Endothelial cell of umbilical vein (primary cell): ENCODE results near the gene FAM120B. TPM values are rescaled to one million over a fixed set of nuclear protein-coding genes. Genes with fewer than 3 reads are reported as not detected.

Source experiments
- BruUV-seq: library from RNA; stranded (reverse); fragments of 400-500 nt; replicated peaks from 2 replicates; lab custom pipeline; 2021; lab: Mats Ljungman, UMichigan
- CTCF ChIA-PET: fragments of 300-600, 350-600 bp; sonication (Branson Sonifier 250); formaldehyde crosslinking; loops from one replicate; lab custom pipeline; 2021; ENCODE audit warnings: antibody characterized with exemption, inconsistent platforms; lab: Charles Lee
- POLR2A ChIA-PET: fragments of 300-600, 350-600 bp; sonication (Branson Sonifier 250); formaldehyde crosslinking; loops from one replicate; lab custom pipeline; 2021; ENCODE audit warnings: antibody characterized with exemption, inconsistent platforms; lab: Charles Lee
- DNase-seq: peaks from one replicate; pipeline ENCODE4 v3.0.0-alpha.2; 2011; ENCODE audit warnings: low read depth, low spot score
- FAIRE-seq: peaks from 2 replicates; lab custom pipeline; 2011; peaks lifted over from hg19 to GRCh38; lab: Jason Lieb, UNC
- H2AFZ ChIP-seq: 2 replicates; pipeline ENCODE4 v1.6.0; 2012; ENCODE audit warnings: low read depth, low read length, control low read depth, inconsistent platforms
- H3K27ac ChIP-seq: 2 replicates; pipeline ENCODE4 v1.5.1; 2011; ENCODE audit warnings: low read depth, mild to moderate bottlenecking, control low read depth, low read length, moderate library complexity; ENCODE audit not compliant: insufficient read depth
- H3K27me3 ChIP-seq, 2 experiments: 2 replicates each; pipeline versions ENCODE4 v1.6.0 to v1.6.1; 2011; ENCODE audit warnings: low read length in 2 of 2, mixed read lengths in 1 of 2; ENCODE audit not compliant: control insufficient read depth in 2 of 2, insufficient read depth in 2 of 2
- H3K36me3 ChIP-seq, 2 experiments: 2 replicates in 1 of 2; 3 replicates in 1 of 2; pipeline ENCODE4 v1.5.1; 2011; ENCODE audit warnings: low read length in 2 of 2, mild to moderate bottlenecking in 1 of 2, moderate library complexity in 1 of 2; ENCODE audit not compliant: control insufficient read depth in 2 of 2, insufficient read depth in 2 of 2; ENCODE audit errors: extremely low read depth in 1 of 2
- H3K4me1 ChIP-seq: 3 replicates; pipeline ENCODE4 v1.5.1; 2011; ENCODE audit warnings: mild to moderate bottlenecking, low read length; ENCODE audit not compliant: control insufficient read depth, insufficient read depth; ENCODE audit errors: extremely low read depth
- H3K4me2 ChIP-seq: 2 replicates; pipeline ENCODE4 v1.6.1; 2011; ENCODE audit warnings: low read length, control low read depth, mixed read lengths; ENCODE audit not compliant: insufficient read depth
- H3K4me3 ChIP-seq, 3 experiments: fragments of 200-600 bp in 1 of 3; sonication (generic), shearing (Covaris generic) in 1 of 3; replicated peaks in 1 of 3; 2 replicates each; pipeline ENCODE4 v1.5.1; 2011 to 2016; ENCODE audit warnings: control low read depth in 3 of 3, low read length in 3 of 3, mild to moderate bottlenecking in 2 of 3, inconsistent platforms in 1 of 3, low read depth in 1 of 3, moderate library complexity in 1 of 3; ENCODE audit not compliant: insufficient read depth in 1 of 3
- H3K79me2 ChIP-seq: 2 replicates; pipeline ENCODE4 v1.6.0; 2012; ENCODE audit warnings: low read length, inconsistent platforms; ENCODE audit not compliant: control insufficient read depth, insufficient read depth
- H3K9ac ChIP-seq: replicated peaks from 2 replicates; pipeline ENCODE3; 2011; ENCODE audit warnings: low read length, control low read depth; ENCODE audit not compliant: insufficient read depth; ENCODE audit errors: extremely low read depth
- H3K9me1 ChIP-seq: replicated peaks from 3 replicates; pipeline ENCODE4 v1.6.0; 2011; ENCODE audit warnings: mild to moderate bottlenecking, low read length; ENCODE audit not compliant: control insufficient read depth, insufficient read depth; ENCODE audit errors: extremely low read depth
- H3K9me3 ChIP-seq: replicated peaks from 2 replicates; pipeline ENCODE4 v1.5.1; 2012; ENCODE audit warnings: low read length, inconsistent platforms; ENCODE audit not compliant: control insufficient read depth, insufficient read depth
- H4K20me1 ChIP-seq: replicated peaks from 2 replicates; pipeline ENCODE3; 2011; ENCODE audit warnings: mild to moderate bottlenecking, low read length; ENCODE audit not compliant: control insufficient read depth, insufficient read depth; ENCODE audit errors: extremely low read depth
- EZH2 ChIP-seq: IDR thresholded peaks from 2 replicates; pipeline ENCODE4 v1.6.1; 2012; ENCODE audit warnings: borderline replicate concordance, low read depth, mild to moderate bottlenecking, moderate library complexity, low read length, inconsistent platforms; ENCODE audit not compliant: severe bottlenecking
- GATA2 ChIP-seq: IDR thresholded peaks from 2 replicates; pipeline ENCODE4 v1.7.0; 2011; ENCODE audit warnings: low read depth, mild to moderate bottlenecking, moderate library complexity, mixed read lengths, low read length; ENCODE audit not compliant: insufficient read length, insufficient read depth
- POLR2A ChIP-seq: IDR thresholded peaks from 2 replicates; pipeline ENCODE4 v1.6.1; 2012; ENCODE audit warnings: low read depth, mild to moderate bottlenecking, control low read depth, low read length
- dilution Hi-C: fragments of 300-500 bp; cut with MboI; formaldehyde crosslinking; loops from one replicate; pipeline ENCODE4 v1.15.0; 2019; ENCODE audit warnings: low sequenced_read_pairs; ENCODE audit not compliant: extremely low pct_ligation_motif_present
- intact Hi-C: fragments of 100-400 bp; cut with micrococcal nuclease; formaldehyde crosslinking; loops from one replicate; pipeline ENCODE4 v1.10.0; 2022
- polyA plus RNA-seq, 4 experiments: library from polyadenylated mRNA; depleted of rRNA in 3 of 4; stranded (reverse) in 3 of 4; unstranded in 1 of 4; fragments of >200 nt; gene quantifications; 2 replicates each; pipeline versions ENCODE4 v1.2.1 to v1.2.3, GENCODE V29; 2011 to 2012; ENCODE audit warnings: missing spikeins in 1 of 4
- total RNA-seq: library from RNA; stranded (reverse); gene quantifications from 2 replicates; pipeline ENCODE4 v1.2.3, GENCODE V29; 2021

Gene FAM120B
- total and polyA plus RNA-seq, 2 donors (not counting 3 experiments of a cell fraction or from before 2014, with no cell fraction given) = 10.8 to 28.2 TPM

- no peak overlapping the region for H2AFZ ChIP-seq
- H3K27me3 ChIP-seq = no peaks in the 10 kb centered on the region
- TF ChIP-seq POLR2A (no peak), EZH2 (no peak)
- no peaks in the 10 kb centered on the region for H4K20me1 ChIP-seq
- no peak overlapping the region for H3K4me3 ChIP-seq
- H3K4me1 ChIP-seq = no peaks in the 10 kb centered on the region
- H3K79me2 ChIP-seq = no peaks in the 10 kb centered on the region
- intact Hi-C loops (no loop called here), dilution Hi-C loops (no loop called here)
- DNase-seq (no peak), FAIRE-seq (no peak)
- H3K4me2 ChIP-seq = no peak overlapping the region
- BruUV-seq = no TSS peak
- H3K27ac ChIP-seq = no peak overlapping the region
- no peak overlapping the region for H3K9ac ChIP-seq
- CTCF ChIA-PET = interaction anchor here (0.8 kb wide), 1 partner anchor 25 kb away, joined by 3 read pairs; no protein-coding TSS in a partner anchor
- POLR2A ChIA-PET = no interaction called here
- H3K9me1 ChIP-seq = no peaks in the 10 kb centered on the region
- no peaks in the 10 kb centered on the region for H3K36me3 ChIP-seq
- no peaks in the 10 kb centered on the region for H3K9me3 ChIP-seq
Observed at GRCh38 chr6:170444811-170445211, 138.3 kb downstream of the FAM120B start.

GRCh38 chr6:170445487-170445886, 138.9 kb downstream of the FAM120B start:
- TF ChIP-seq POLR2A (no peak), EZH2 (no peak), GATA2 (no peak)
- BruUV-seq = no TSS peak
- DNase-seq (no peak), FAIRE-seq (no peak)
- no peak overlapping the region for H3K27ac ChIP-seq
- ChIA-PET CTCF (no interaction called here), POLR2A (no interaction called here)
- no peak overlapping the region for H3K4me3 ChIP-seq
- no peak overlapping the region for H3K4me2 ChIP-seq
- H3K9me3 ChIP-seq = no peaks in the 10 kb centered on the region
- dilution Hi-C loops (no loop called here), intact Hi-C loops (no loop called here)
- H3K36me3 ChIP-seq = no peaks in the 10 kb centered on the region
- H3K79me2 ChIP-seq = no peaks in the 10 kb centered on the region
- H3K27me3 ChIP-seq = no peaks in the 10 kb centered on the region
- H3K9ac ChIP-seq = no peak overlapping the region
- no peaks in the 10 kb centered on the region for H3K4me1 ChIP-seq
- H4K20me1 ChIP-seq = no peaks in the 10 kb centered on the region
- no peak overlapping the region for H2AFZ ChIP-seq
- no peaks in the 10 kb centered on the region for H3K9me1 ChIP-seq
